ENCODE data around the gene CNTNAP2.

DNA sequence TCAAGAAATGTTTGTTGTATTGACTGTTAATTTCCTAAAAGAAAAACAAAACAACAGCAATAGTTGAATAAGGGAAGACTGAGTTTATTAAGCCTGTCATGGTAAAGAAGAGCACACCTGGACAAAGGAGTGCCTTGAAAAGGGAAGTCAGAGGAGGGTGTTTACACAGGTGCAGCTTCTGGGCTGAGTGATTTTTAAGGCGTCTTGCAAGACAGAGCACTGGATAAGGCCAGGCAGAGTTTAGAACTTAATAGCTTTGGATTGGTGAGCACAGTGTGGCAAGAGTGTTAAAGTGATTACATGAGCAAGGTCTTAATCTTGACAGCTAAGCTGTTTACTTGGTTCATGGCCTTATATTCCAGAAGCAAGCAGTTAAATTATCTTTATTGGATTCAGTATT, 423.2 kb downstream of the CNTNAP2 start:
- TF ChIP-seq, protein P1, sequence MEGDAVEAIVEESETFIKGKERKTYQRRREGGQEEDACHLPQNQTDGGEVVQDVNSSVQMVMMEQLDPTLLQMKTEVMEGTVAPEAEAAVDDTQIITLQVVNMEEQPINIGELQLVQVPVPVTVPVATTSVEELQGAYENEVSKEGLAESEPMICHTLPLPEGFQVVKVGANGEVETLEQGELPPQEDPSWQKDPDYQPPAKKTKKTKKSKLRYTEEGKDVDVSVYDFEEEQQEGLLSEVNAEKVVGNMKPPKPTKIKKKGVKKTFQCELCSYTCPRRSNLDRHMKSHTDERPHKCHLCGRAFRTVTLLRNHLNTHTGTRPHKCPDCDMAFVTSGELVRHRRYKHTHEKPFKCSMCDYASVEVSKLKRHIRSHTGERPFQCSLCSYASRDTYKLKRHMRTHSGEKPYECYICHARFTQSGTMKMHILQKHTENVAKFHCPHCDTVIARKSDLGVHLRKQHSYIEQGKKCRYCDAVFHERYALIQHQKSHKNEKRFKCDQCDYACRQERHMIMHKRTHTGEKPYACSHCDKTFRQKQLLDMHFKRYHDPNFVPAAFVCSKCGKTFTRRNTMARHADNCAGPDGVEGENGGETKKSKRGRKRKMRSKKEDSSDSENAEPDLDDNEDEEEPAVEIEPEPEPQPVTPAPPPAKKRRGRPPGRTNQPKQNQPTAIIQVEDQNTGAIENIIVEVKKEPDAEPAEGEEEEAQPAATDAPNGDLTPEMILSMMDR (conservative IDR thresholded peaks at IDR 0.05 in 1 of 2, IDR thresholded peaks at IDR 0.05 in 1 of 2; ENCODE audit: low read depth in 1 of 2, low read length in 2 of 2), result no peak
- no peak for TF ChIP-seq EZH2 (IDR thresholded peaks at IDR 0.05; ENCODE audit: low read length, missing control alignments)

All from fibroblast of lung (primary cell).